Right lobe of liver (tissue), 4 donors: ENCODE measurements around the gene REELD1.

Source experiments
- POLR2A ChIP-seq: fragments of 450-650 bp; IDR thresholded peaks from one replicate; pipeline ENCODE4 v1.6.1; 2017; ENCODE audit warnings: antibody characterized with exemption, mild to moderate bottlenecking
- TF ChIP-seq, protein P1 (sequence below), 4 donors: fragments of 200-600 bp in 3 of 4; fragments of 450-650 bp in 1 of 4; IDR thresholded peaks; one replicate each; pipeline versions ENCODE4 v1.5.1 to v1.8.0; 2016 to 2022; ENCODE audit warnings: antibody characterized with exemption in 4 of 4, mild to moderate bottlenecking in 2 of 4
- donor health status: DM: no; HTN: no; CAD: no.
- donor health status: DM: no; HTN: no; CAD: no.
- donor health status: DM: no; HTN: yes; CAD: no.

DNA sequence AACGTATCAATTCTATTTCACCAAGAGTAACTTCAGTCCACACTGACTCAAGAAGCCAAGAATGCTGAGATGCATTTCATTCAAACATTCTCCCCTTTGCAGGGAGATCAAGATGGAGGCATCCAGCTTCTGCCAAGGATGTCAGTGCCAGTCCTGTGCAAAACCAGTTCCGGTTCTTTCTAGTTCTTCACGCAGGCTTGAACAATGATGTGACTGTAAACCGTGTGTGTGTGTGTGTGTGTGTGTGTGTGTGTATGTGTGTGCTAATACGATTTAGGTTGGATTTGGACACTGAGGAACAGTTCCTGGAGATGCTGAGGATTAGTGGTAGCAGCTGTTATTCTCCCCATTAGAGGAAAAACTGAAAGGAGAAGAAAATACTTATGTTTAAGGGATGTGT, at the start of gene REELD1:
- TF ChIP-seq, protein P1, sequence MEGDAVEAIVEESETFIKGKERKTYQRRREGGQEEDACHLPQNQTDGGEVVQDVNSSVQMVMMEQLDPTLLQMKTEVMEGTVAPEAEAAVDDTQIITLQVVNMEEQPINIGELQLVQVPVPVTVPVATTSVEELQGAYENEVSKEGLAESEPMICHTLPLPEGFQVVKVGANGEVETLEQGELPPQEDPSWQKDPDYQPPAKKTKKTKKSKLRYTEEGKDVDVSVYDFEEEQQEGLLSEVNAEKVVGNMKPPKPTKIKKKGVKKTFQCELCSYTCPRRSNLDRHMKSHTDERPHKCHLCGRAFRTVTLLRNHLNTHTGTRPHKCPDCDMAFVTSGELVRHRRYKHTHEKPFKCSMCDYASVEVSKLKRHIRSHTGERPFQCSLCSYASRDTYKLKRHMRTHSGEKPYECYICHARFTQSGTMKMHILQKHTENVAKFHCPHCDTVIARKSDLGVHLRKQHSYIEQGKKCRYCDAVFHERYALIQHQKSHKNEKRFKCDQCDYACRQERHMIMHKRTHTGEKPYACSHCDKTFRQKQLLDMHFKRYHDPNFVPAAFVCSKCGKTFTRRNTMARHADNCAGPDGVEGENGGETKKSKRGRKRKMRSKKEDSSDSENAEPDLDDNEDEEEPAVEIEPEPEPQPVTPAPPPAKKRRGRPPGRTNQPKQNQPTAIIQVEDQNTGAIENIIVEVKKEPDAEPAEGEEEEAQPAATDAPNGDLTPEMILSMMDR (IDR thresholded peaks at IDR 0.05) = no peak
- TF ChIP-seq POLR2A = no peak
